Endodermal cell (in vitro differentiated cells): ENCODE data around the gene TMEM120A. TPM values are rescaled to one million over a fixed set of nuclear protein-coding genes. Genes with fewer than 3 reads are reported as not detected.
"Not testable (repeated sequence)": the region's sequence is repeated elsewhere in the genome, so short reads cannot be mapped to it uniquely, and the experiment has no call there.

Experiments
- DNase-seq: peaks from one replicate; pipeline ENCODE4 v3.0.0-alpha.2; 2017
- H3K27ac ChIP-seq: 2 replicates; pipeline ENCODE4 v1.5.1; 2013; ENCODE audit warnings: mild to moderate bottlenecking, low read depth, low read length, moderate library complexity
- H3K27me3 ChIP-seq: 2 replicates; pipeline ENCODE4 v1.6.1; 2013; ENCODE audit warnings: mild to moderate bottlenecking, low read length, moderate library complexity; ENCODE audit not compliant: insufficient read depth, control insufficient read depth, poor library complexity, severe bottlenecking
- H3K36me3 ChIP-seq: 2 replicates; pipeline ENCODE4 v1.7.0; 2013; ENCODE audit warnings: mild to moderate bottlenecking, low read length, moderate library complexity; ENCODE audit not compliant: control insufficient read depth, insufficient read depth
- H3K4me1 ChIP-seq: one replicate; pipeline ENCODE4 v1.7.0; 2013; ENCODE audit warnings: low read length; ENCODE audit not compliant: control insufficient read depth, insufficient read depth
- H3K4me3 ChIP-seq: 2 replicates; pipeline ENCODE4 v1.5.1; 2013; ENCODE audit warnings: mild to moderate bottlenecking, low read length, moderate library complexity
- H3K9ac ChIP-seq: 2 replicates; pipeline ENCODE4 v1.6.1; 2013; ENCODE audit warnings: mild to moderate bottlenecking, low read length, moderate library complexity; ENCODE audit not compliant: poor library complexity, severe bottlenecking; ENCODE audit errors: extremely low read depth
- H3K9me3 ChIP-seq: 2 replicates; pipeline ENCODE4 v1.6.1; 2013; ENCODE audit warnings: mild to moderate bottlenecking, low read length, moderate library complexity; ENCODE audit not compliant: control insufficient read depth
- H3K27ac Mint-ChIP-seq: 2 replicates; pipeline ENCODE4 v1.8.0; 2020; ENCODE audit warnings: mixed read lengths
- H3K27me3 Mint-ChIP-seq: 2 replicates; pipeline ENCODE4 v1.8.0; 2021; ENCODE audit warnings: mild to moderate bottlenecking, mixed read lengths; ENCODE audit not compliant: insufficient read depth
- H3K36me3 Mint-ChIP-seq: 2 replicates; pipeline ENCODE4 v1.8.0; 2020; ENCODE audit warnings: low read depth, mixed read lengths
- H3K4me1 Mint-ChIP-seq: 2 replicates; pipeline ENCODE4 v1.8.0; 2020; ENCODE audit warnings: mixed read lengths
- H3K4me3 Mint-ChIP-seq: 2 replicates; pipeline ENCODE4 v1.8.0; 2020; ENCODE audit warnings: mild to moderate bottlenecking, moderate library complexity, mixed read lengths
- H3K9me3 Mint-ChIP-seq: 2 replicates; pipeline ENCODE4 v1.8.0; 2020; ENCODE audit warnings: mild to moderate bottlenecking, mixed read lengths
- CTCF ChIP-seq: fragments of 200-600 bp; sonication (generic); conservative IDR thresholded peaks from 2 replicates; pipeline ENCODE4 v1.5.0; 2021; ENCODE audit warnings: antibody characterized with exemption, mild to moderate bottlenecking
- WGBS, 2 experiments: methylation state at CpG; one replicate each; pipeline versions ENCODE4 v1.1.5 to v1.1.7; 2013; ENCODE audit warnings: missing lambda C conversion rate in 2 of 2, mixed read lengths in 1 of 2; ENCODE audit not compliant: insufficient coverage in 1 of 2, insufficient read length in 1 of 2; 5-methylcytosine and 5-hydroxymethylcytosine counted together
- total RNA-seq, 2 donors: library from RNA; stranded (reverse); fragmentation: NEBNext Ultra II Directional in 1 of 2; extraction: Animal tissue kit (Norgen Biotek cat#: 25700) in 1 of 2; gene quantifications; 2 replicates in 1 of 2; 3 replicates in 1 of 2; pipeline ENCODE4 v1.2.1, GENCODE V29; 2021

The TMEM120A gene
- total RNA-seq, 2 donors from 2014 or later: 18.8 to 19.1 TPM

DNA sequence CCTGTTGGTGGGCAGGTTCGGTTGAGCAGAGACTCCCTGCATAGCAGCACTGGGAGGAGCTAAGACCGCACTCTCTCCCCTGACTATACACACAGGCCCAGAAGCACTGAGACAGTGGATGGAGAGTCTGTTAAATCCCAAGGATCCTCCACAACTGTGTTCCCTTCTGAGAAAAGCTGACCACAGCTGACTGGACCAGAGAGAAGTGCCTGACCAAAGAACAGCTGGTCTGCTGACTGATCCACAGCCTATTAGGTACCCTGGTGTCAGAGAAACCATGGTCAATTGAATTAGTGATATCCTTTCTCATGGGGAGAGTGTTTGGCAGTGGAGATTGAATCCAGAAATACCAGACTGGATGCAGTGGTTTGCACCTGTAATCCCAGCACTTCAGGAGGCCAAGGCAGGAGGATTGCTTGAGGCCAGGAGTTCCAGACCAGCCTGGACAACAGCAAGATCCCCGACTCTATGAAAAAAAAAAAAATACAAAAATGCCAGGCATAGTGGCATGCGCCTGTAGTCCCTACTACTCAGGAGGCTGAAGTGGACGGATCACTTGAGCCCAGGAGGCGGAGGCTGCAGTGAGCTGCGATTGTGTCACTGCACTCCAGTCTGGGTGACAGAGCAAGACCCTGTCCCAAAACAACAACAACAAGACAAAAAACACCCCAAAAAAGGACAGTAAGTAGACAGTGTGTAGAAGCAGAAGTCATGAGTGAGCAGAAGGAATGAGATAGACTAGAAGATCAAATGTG, 27.8 kb upstream of the TMEM120A start:
- no peaks in the 10 kb centered on the region for H3K27me3 Mint-ChIP-seq
- Histone ChIP-seq H3K9me3 (no peaks in the 10 kb centered on the region), H3K9ac (no peak overlapping the region), H3K4me1 (no peaks in the 10 kb centered on the region), H3K27ac (no peak overlapping the region), H3K36me3 (peaks cover 69% of the 10 kb centered on the region), H3K27me3 (no peaks in the 10 kb centered on the region), H3K4me3 (no peak overlapping the region)
- no peaks in the 10 kb centered on the region for H3K9me3 Mint-ChIP-seq
- no peak overlapping the region for H3K4me3 Mint-ChIP-seq
- DNase-seq: no peak
- no peaks in the 10 kb centered on the region for H3K4me1 Mint-ChIP-seq
- WGBS, 2 experiments: 85 to 98% methylated on average over 6 to 7 of the region's 7 CpGs
- TF ChIP-seq CTCF: no peak
- no peak overlapping the region for H3K27ac Mint-ChIP-seq
- peaks cover 73% of the 10 kb centered on the region for H3K36me3 Mint-ChIP-seq

- Histone ChIP-seq H3K4me3 (no peak overlapping the region), H3K27me3 (no peaks in the 10 kb centered on the region), H3K9me3 (no peaks in the 10 kb centered on the region), H3K9ac (no peak overlapping the region), H3K27ac (no peak overlapping the region), H3K4me1 (no peaks in the 10 kb centered on the region), H3K36me3 (peaks cover 71% of the 10 kb centered on the region)
- H3K36me3 Mint-ChIP-seq: peaks cover 71% of the 10 kb centered on the region
- H3K9me3 Mint-ChIP-seq: no peaks in the 10 kb centered on the region
- H3K27me3 Mint-ChIP-seq: no peaks in the 10 kb centered on the region
- WGBS, 2 experiments: 59 to 64% methylated on average over 5 to 6 of the region's 6 CpGs
- H3K4me3 Mint-ChIP-seq: no peak overlapping the region
- peak; percentile 91 for DNase-seq
- peak; percentile 94 for TF ChIP-seq CTCF
- no peaks in the 10 kb centered on the region for H3K4me1 Mint-ChIP-seq
- H3K27ac Mint-ChIP-seq: no peak overlapping the region
Observed at GRCh38 chr7:76020031-76020714, 25.8 kb upstream of the TMEM120A start.

DNA sequence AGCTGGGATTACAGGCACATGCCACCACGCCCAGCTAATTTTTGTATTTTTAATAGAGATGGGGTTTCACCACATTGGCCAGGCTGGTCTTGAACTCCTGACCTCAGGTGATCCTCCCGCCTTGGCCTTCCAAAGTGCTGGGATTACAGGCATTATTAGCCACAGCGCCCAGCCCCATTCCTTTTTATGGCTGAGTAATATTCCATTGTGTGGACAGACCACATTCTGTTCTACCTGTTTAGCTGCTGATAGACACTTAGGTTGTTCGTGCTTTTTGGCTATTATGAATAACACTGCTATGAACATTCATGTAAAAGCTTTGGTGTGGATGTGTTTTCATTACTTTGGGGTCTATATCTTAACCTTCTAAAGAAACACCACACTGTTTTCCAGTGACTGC, 24.1 kb upstream of the TMEM120A start:
- 86 to 95% methylated on average over 2 to 4 of the region's 4 CpGs for WGBS, 2 experiments
- not testable (repeated sequence) for H3K27me3 ChIP-seq

More for the DNA sequence above, 24.1 kb upstream of the TMEM120A start:
- H3K4me1 Mint-ChIP-seq, DNase-seq, H3K9me3 ChIP-seq, H3K9ac ChIP-seq, H3K4me3 Mint-ChIP-seq, H3K27me3 Mint-ChIP-seq, H3K27ac ChIP-seq, H3K9me3 Mint-ChIP-seq, H3K4me3 ChIP-seq, H3K4me1 ChIP-seq, H3K27ac Mint-ChIP-seq: not testable (repeated sequence)
- H3K36me3 ChIP-seq: peaks cover 73% of the 10 kb centered on the region
- H3K36me3 Mint-ChIP-seq: peaks cover 70% of the 10 kb centered on the region
